MM.1S (cell line): ENCODE measurements around the gene TSHZ2.

Source experiments
- DNase-seq: peaks from one replicate; pipeline ENCODE4 v3.0.0-alpha.2; 2015
- H2AFZ ChIP-seq: fragments of 300-600 bp; sonication (generic); 2 replicates; pipeline ENCODE4 v1.6.0; 2016; ENCODE audit warnings: antibody characterized with exemption, low read length
- H3F3A ChIP-seq: fragments of 300-600 bp; sonication (generic); 2 replicates; pipeline ENCODE4 v1.6.1; 2016; ENCODE audit warnings: mild to moderate bottlenecking, antibody characterized with exemption, low read length, moderate library complexity, mixed read lengths; ENCODE audit not compliant: insufficient read depth
- H3K27ac ChIP-seq: fragments of 300-600 bp; sonication (generic); 2 replicates; pipeline ENCODE4 v1.5.1; 2016; ENCODE audit warnings: mild to moderate bottlenecking, low read length
- H3K27me3 ChIP-seq: fragments of 300-600 bp; sonication (generic); replicated peaks from 2 replicates; pipeline ENCODE4 v1.6.0; 2016; ENCODE audit warnings: low read length; ENCODE audit not compliant: insufficient read depth
- H3K36me3 ChIP-seq: fragments of 300-600 bp; sonication (generic); replicated peaks from 2 replicates; pipeline ENCODE4 v1.6.1; 2016; ENCODE audit warnings: mild to moderate bottlenecking, low read length, mixed read lengths; ENCODE audit not compliant: insufficient read depth
- H3K4me1 ChIP-seq: fragments of 300-600 bp; sonication (generic); 2 replicates; pipeline ENCODE4 v1.6.1; 2016; ENCODE audit warnings: low read length, mixed read lengths
- H3K4me2 ChIP-seq: fragments of 300-600 bp; sonication (generic); 2 replicates; pipeline ENCODE4 v1.6.0; 2016; ENCODE audit warnings: low read depth, low read length
- H3K4me3 ChIP-seq: fragments of 300-600 bp; sonication (generic); 2 replicates; pipeline ENCODE4 v1.5.1; 2016; ENCODE audit warnings: low read length, mixed read lengths
- H3K79me2 ChIP-seq: fragments of 300-600 bp; sonication (generic); 2 replicates; pipeline ENCODE4 v1.6.1; 2016; ENCODE audit warnings: mixed run types, low read length, mixed read lengths
- H3K9ac ChIP-seq: fragments of 300-600 bp; sonication (generic); 2 replicates; pipeline ENCODE4 v1.6.1; 2016; ENCODE audit warnings: low read length, mixed read lengths
- H3K9me2 ChIP-seq: fragments of 300-600 bp; sonication (generic); replicated peaks from 2 replicates; pipeline ENCODE4 v1.6.1; 2016; ENCODE audit warnings: mild to moderate bottlenecking, low read length, mixed read lengths; ENCODE audit not compliant: insufficient read depth
- H3K9me3 ChIP-seq: fragments of 300-600 bp; sonication (generic); replicated peaks from 2 replicates; pipeline ENCODE4 v1.6.1; 2016; ENCODE audit warnings: mild to moderate bottlenecking, low read length, mixed read lengths; ENCODE audit not compliant: insufficient read depth
- H4K20me1 ChIP-seq: fragments of 300-600 bp; sonication (generic); 2 replicates; pipeline ENCODE4 v1.6.1; 2016; ENCODE audit warnings: mild to moderate bottlenecking, low read length, moderate library complexity, mixed read lengths; ENCODE audit not compliant: insufficient read depth
- EZH2 ChIP-seq: fragments of 300-600 bp; sonication (generic); optimal IDR thresholded peaks from 2 replicates; pipeline ENCODE3; 2017; ENCODE audit warnings: low read depth, mild to moderate bottlenecking, antibody characterized with exemption, low read length, mixed read lengths
- EZH2phosphoT487 ChIP-seq: fragments of 300-600 bp; sonication (generic); IDR thresholded peaks from 2 replicates; pipeline ENCODE4 v1.6.1; 2018; ENCODE audit warnings: antibody characterized with exemption, low read length
- TF ChIP-seq, protein P1 (sequence below): fragments of 300-600 bp; sonication (generic); IDR thresholded peaks from 2 replicates; pipeline ENCODE4 v1.5.1; 2016; ENCODE audit warnings: antibody characterized with exemption, low read length, mixed read lengths

Gene TSHZ2

DNA sequence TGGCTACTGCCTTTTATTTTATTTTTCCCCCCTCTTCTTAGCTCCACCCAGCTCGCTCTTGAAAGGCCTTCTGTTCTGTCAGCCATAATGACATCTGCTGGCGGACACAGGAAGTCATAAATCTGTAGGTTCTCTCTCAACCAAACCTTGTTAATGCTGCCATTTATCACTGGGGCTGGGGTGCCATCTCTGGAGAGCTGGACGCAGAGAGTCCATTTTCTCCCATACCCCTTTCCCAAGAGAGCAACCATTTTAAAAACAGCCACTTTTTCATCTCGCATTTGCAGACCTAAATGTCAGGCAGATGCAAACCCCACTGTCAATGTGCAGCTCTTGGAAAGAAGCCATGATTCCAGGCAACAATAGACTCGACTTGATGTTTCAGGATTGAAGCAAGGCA is 13.0 kb upstream of the TSHZ2 start:
- H3K27ac ChIP-seq = no peak overlapping the region
- no peaks in the 10 kb centered on the region for H4K20me1 ChIP-seq
- no peak for TF ChIP-seq EZH2phosphoT487
- no peak for TF ChIP-seq EZH2
- TF ChIP-seq, protein P1, sequence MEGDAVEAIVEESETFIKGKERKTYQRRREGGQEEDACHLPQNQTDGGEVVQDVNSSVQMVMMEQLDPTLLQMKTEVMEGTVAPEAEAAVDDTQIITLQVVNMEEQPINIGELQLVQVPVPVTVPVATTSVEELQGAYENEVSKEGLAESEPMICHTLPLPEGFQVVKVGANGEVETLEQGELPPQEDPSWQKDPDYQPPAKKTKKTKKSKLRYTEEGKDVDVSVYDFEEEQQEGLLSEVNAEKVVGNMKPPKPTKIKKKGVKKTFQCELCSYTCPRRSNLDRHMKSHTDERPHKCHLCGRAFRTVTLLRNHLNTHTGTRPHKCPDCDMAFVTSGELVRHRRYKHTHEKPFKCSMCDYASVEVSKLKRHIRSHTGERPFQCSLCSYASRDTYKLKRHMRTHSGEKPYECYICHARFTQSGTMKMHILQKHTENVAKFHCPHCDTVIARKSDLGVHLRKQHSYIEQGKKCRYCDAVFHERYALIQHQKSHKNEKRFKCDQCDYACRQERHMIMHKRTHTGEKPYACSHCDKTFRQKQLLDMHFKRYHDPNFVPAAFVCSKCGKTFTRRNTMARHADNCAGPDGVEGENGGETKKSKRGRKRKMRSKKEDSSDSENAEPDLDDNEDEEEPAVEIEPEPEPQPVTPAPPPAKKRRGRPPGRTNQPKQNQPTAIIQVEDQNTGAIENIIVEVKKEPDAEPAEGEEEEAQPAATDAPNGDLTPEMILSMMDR = no peak
- no peaks in the 10 kb centered on the region for H3K9me2 ChIP-seq
- DNase-seq = no peak
- H3K9ac ChIP-seq = no peak overlapping the region
- H3K4me1 ChIP-seq = no peaks in the 10 kb centered on the region
- H3K79me2 ChIP-seq = no peaks in the 10 kb centered on the region
- H2AFZ ChIP-seq = no peak overlapping the region
- H3K4me3 ChIP-seq = no peak overlapping the region
- H3K27me3 ChIP-seq = no peaks in the 10 kb centered on the region
- H3K4me2 ChIP-seq = no peak overlapping the region
- H3K36me3 ChIP-seq = no peaks in the 10 kb centered on the region
- H3K9me3 ChIP-seq = no peaks in the 10 kb centered on the region
- no peaks in the 10 kb centered on the region for H3F3A ChIP-seq

DNA sequence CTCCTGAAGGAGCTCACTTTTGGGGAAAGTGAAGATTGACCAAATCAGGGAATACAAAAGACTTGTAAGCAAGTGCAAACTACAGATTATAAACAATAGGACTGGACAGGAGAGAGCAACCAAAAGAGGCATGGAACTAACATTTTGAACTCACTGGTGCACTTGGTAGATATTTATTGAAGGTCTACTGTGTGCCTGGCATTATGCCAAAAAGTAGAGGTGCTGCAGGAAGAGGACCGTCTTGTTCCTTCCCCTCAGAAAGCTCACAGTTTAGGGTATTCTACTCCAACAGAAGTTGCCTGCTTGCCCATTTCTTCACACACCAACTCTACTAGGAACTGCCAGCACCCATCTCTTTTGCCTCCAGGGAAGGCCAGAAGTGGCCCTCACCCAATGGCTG is 10.0 kb upstream of the TSHZ2 start:
- Histone ChIP-seq H3K79me2 (no peaks in the 10 kb centered on the region), H3K36me3 (no peaks in the 10 kb centered on the region), H3K9ac (no peak overlapping the region), H3K9me2 (no peaks in the 10 kb centered on the region), H3F3A (no peaks in the 10 kb centered on the region), H3K9me3 (no peaks in the 10 kb centered on the region), H3K4me2 (no peak overlapping the region), H3K4me1 (no peaks in the 10 kb centered on the region), H3K27ac (no peak overlapping the region), H3K27me3 (no peaks in the 10 kb centered on the region), H3K4me3 (no peak overlapping the region), H2AFZ (no peak overlapping the region), H4K20me1 (no peaks in the 10 kb centered on the region)
- TF ChIP-seq EZH2phosphoT487 (no peak), EZH2 (no peak)
- TF ChIP-seq, protein P1 = no peak
- no peak for DNase-seq

DNA sequence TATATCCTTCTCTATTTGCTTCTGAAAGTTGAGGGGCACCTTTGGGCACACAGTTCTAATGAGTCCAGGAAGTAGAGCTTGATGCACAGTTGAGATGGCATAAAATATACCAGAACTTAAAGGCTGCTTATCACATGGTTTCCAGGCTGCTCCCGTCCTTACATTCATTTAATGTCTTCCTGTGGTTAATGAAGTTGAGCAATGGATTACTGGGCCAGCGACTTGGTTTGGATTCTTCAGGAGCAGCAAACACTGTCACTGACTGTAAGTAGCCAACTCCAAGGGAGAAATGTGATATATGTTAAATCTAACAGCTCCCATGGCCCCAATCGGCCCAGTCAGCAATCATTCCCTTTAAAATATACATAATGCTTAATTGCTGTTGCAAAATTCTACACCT is 9.0 kb upstream of the TSHZ2 start:
- no peak for TF ChIP-seq EZH2
- TF ChIP-seq, protein P1 = no peak
- H3K36me3 ChIP-seq = no peaks in the 10 kb centered on the region

DNA sequence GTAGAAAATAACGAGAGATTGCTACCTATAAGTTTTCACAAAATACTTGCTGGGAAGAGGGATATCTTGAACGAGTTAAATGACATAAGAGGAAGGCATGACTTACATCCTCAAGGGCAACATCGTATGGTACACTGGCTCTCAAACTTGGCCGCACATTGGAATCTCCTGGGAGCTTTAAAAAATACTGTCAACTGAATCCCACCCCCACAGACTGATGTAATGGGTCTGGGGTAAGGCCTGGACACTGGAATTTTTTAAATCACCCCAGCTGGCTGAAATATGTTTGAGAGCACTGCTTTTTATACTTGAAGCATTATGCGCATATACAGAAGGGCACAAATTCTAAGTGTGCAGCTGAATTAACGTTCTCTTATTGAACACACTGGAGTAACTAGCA is 8.0 kb upstream of the TSHZ2 start:
- H3K4me1 ChIP-seq = no peaks in the 10 kb centered on the region
- no peaks in the 10 kb centered on the region for H3K9me3 ChIP-seq
- H4K20me1 ChIP-seq = no peaks in the 10 kb centered on the region
- no peak overlapping the region for H3K4me2 ChIP-seq
- H3K36me3 ChIP-seq = no peaks in the 10 kb centered on the region
- TF ChIP-seq EZH2phosphoT487 (no peak), EZH2 (no peak)
- TF ChIP-seq, protein P1 = no peak
- H3K27me3 ChIP-seq = no peaks in the 10 kb centered on the region
- no peak overlapping the region for H2AFZ ChIP-seq
- H3F3A ChIP-seq = no peaks in the 10 kb centered on the region
- no peak overlapping the region for H3K4me3 ChIP-seq
- no peaks in the 10 kb centered on the region for H3K9me2 ChIP-seq
- no peak overlapping the region for H3K9ac ChIP-seq
- H3K79me2 ChIP-seq = no peaks in the 10 kb centered on the region
- no peak overlapping the region for H3K27ac ChIP-seq
- DNase-seq = no peak

More for the DNA sequence above, 9.0 kb upstream of the TSHZ2 start:
- no peaks in the 10 kb centered on the region for H3K4me1 ChIP-seq
- H3K9me2 ChIP-seq = no peaks in the 10 kb centered on the region
- H3K4me3 ChIP-seq = no peak overlapping the region
- H3K9me3 ChIP-seq = no peaks in the 10 kb centered on the region
- H3K27me3 ChIP-seq = no peaks in the 10 kb centered on the region
- H3K79me2 ChIP-seq = no peaks in the 10 kb centered on the region
- H4K20me1 ChIP-seq = no peaks in the 10 kb centered on the region
- H3K4me2 ChIP-seq = no peak overlapping the region
- H3K9ac ChIP-seq = no peak overlapping the region
- no peaks in the 10 kb centered on the region for H3F3A ChIP-seq
- DNase-seq = no peak
- H2AFZ ChIP-seq = no peak overlapping the region
- no peak overlapping the region for H3K27ac ChIP-seq
